NCI-H2107 treated with DMSO at 0.1 percent for 48 hours (cell line): ENCODE data around the gene ZNF512B.
"Not testable (repeated sequence)": the region's sequence is repeated elsewhere in the genome, so short reads cannot be mapped to it uniquely, and the experiment has no call there.

Experiments
- DNase-seq: peaks from one replicate; lab custom pipeline; 2025; ENCODE audit not compliant: unreplicated experiment; lab: John Stamatoyannopoulos, UW

Gene ZNF512B

GRCh38 chr20:63978319-63979228 lies 8.8 kb upstream of the ZNF512B start:
- no peak for DNase-seq

- no peak for DNase-seq
Observed at GRCh38 chr20:63977739-63978276, 8.1 kb upstream of the ZNF512B start.

- no peak for DNase-seq
Observed at GRCh38 chr20:63976980-63977738, 7.4 kb upstream of the ZNF512B start.

GRCh38 chr20:63976511-63976910 lies 6.8 kb upstream of the ZNF512B start:
- not testable (repeated sequence) for DNase-seq

- DNase-seq = peak; percentile 85
Observed at GRCh38 chr20:63974402-63975200, 4.9 kb upstream of the ZNF512B start.

GRCh38 chr20:63973636-63974401 lies 4.1 kb upstream of the ZNF512B start:
- peak; percentile 70 for DNase-seq

GRCh38 chr20:63973160-63973479 lies 3.4 kb upstream of the ZNF512B start:
- no peak for DNase-seq

- no peak for DNase-seq
Observed at GRCh38 chr20:63972312-63973159, 2.8 kb upstream of the ZNF512B start.

- not testable (repeated sequence) for DNase-seq
Observed at GRCh38 chr20:63971960-63972311, 2.2 kb upstream of the ZNF512B start.

GRCh38 chr20:63970714-63971431 lies 1.1 kb upstream of the ZNF512B start:
- DNase-seq = no peak

GRCh38 chr20:63968928-63969760 lies 586 bp downstream of the ZNF512B start:
- no peak for DNase-seq

- no peak for DNase-seq
Observed at GRCh38 chr20:63968136-63968927, 1.4 kb downstream of the ZNF512B start.

GRCh38 chr20:63967330-63968135 lies 2.2 kb downstream of the ZNF512B start:
- DNase-seq = no peak

- no peak for DNase-seq
Observed at GRCh38 chr20:63966944-63967322, 2.8 kb downstream of the ZNF512B start.

GRCh38 chr20:63966172-63966943 lies 3.4 kb downstream of the ZNF512B start:
- no peak for DNase-seq

- no peak for DNase-seq
Observed at GRCh38 chr20:63964412-63964811, 5.3 kb downstream of the ZNF512B start.
